Left ventricle myocardium inferior (tissue), 1 donor: ENCODE data around the gene CCL8. TPM values are rescaled to one million over a fixed set of nuclear protein-coding genes. Genes with fewer than 3 reads are reported as not detected.
"Not testable (repeated sequence)": the region's sequence is repeated elsewhere in the genome, so short reads cannot be mapped to it uniquely, and the experiment has no call there.

Source experiments
- DNase-seq: peaks from one replicate; pipeline ENCODE4 v3.0.0-alpha.2; 2020
- H3K27ac ChIP-seq: fragments of 200-600 bp; replicated peaks from 2 replicates; pipeline ENCODE4 v1.8.0; 2021
- H3K27me3 ChIP-seq: fragments of 200-600 bp; 2 replicates; pipeline ENCODE4 v1.8.0; 2021; ENCODE audit warnings: low read depth
- H3K36me3 ChIP-seq: fragments of 200-600 bp; 2 replicates; pipeline ENCODE4 v1.8.0; 2021
- H3K4me1 ChIP-seq: fragments of 200-600 bp; 2 replicates; pipeline ENCODE4 v1.8.0; 2021
- H3K4me3 ChIP-seq: fragments of 200-600 bp; 2 replicates; pipeline ENCODE4 v1.8.0; 2021; ENCODE audit warnings: mild to moderate bottlenecking, moderate library complexity
- H3K9me3 ChIP-seq: fragments of 200-600 bp; replicated peaks from 2 replicates; pipeline ENCODE4 v1.8.0; 2021
- CTCF ChIP-seq: fragments of 200-600 bp; IDR thresholded peaks from 2 replicates; pipeline ENCODE4 v1.8.0; 2021; ENCODE audit warnings: antibody characterized with exemption, mild to moderate bottlenecking, borderline replicate concordance
- intact Hi-C: fragments of 100-400 bp; cut with micrococcal nuclease; formaldehyde crosslinking; loops from one replicate; pipeline ENCODE4 v1.11.0; 2022
- total RNA-seq: library from RNA; stranded (reverse); fragmentation: NEBNext Ultra II Directional; extraction: Animal tissue kit (Norgen Biotek cat#: 25700); gene quantifications from one replicate; pipeline ENCODE4 v1.2.1, GENCODE V29; 2021
- donor health status: DM: no; HTN: yes; CAD: no; lungs with severe emphysema.

CCL8 gene
- total RNA-seq, 1 donor from 2014 or later: 0.41 TPM

- Histone ChIP-seq H3K27ac (peak overlapping the region; percentile 80), H3K9me3 (no peaks in the 10 kb centered on the region), H3K4me1 (peaks cover 62% of the 10 kb centered on the region), H3K27me3 (no peaks in the 10 kb centered on the region), H3K36me3 (no peaks in the 10 kb centered on the region), H3K4me3 (no peak overlapping the region)
- TF ChIP-seq CTCF: no peak
- intact Hi-C loops: no loop called here
- no peak for DNase-seq
Measured at GRCh38 chr17:34311291-34311690, 7.9 kb upstream of the CCL8 start.

GRCh38 chr17:34312080-34312479, 7.2 kb upstream of the CCL8 start:
- no peaks in the 10 kb centered on the region for H3K36me3 ChIP-seq
- intact Hi-C loops: no loop called here
- no peaks in the 10 kb centered on the region for H3K9me3 ChIP-seq
- H3K4me3 ChIP-seq: no peak overlapping the region
- H3K4me1 ChIP-seq: peaks cover 55% of the 10 kb centered on the region
- H3K27me3 ChIP-seq: no peaks in the 10 kb centered on the region
- H3K27ac ChIP-seq: peak overlapping the region; percentile 80
- TF ChIP-seq CTCF: no peak
- no peak for DNase-seq

- peak overlapping the region; percentile 80 for H3K27ac ChIP-seq
Measured at GRCh38 chr17:34313164-34313563, 6.1 kb upstream of the CCL8 start.

GRCh38 chr17:34314279-34314678, 5.0 kb upstream of the CCL8 start:
- Histone ChIP-seq H3K4me1 (peaks cover 41% of the 10 kb centered on the region), H3K4me3 (no peak overlapping the region), H3K27me3 (no peaks in the 10 kb centered on the region), H3K36me3 (no peaks in the 10 kb centered on the region), H3K9me3 (no peaks in the 10 kb centered on the region), H3K27ac (peak overlapping the region; percentile 80)
- no peak for DNase-seq
- intact Hi-C loops: no loop called here
- no peak for TF ChIP-seq CTCF

More at GRCh38 chr17:34313164-34313563, 6.1 kb upstream of the CCL8 start:
- no peaks in the 10 kb centered on the region for H3K9me3 ChIP-seq
- H3K4me3 ChIP-seq: no peak overlapping the region
- intact Hi-C loops: no loop called here
- H3K4me1 ChIP-seq: peaks cover 44% of the 10 kb centered on the region
- H3K27me3 ChIP-seq: no peaks in the 10 kb centered on the region
- H3K36me3 ChIP-seq: no peaks in the 10 kb centered on the region
- TF ChIP-seq CTCF: no peak
- DNase-seq: no peak

GRCh38 chr17:34318474-34318873, 761 bp upstream of the CCL8 start:
- no peaks in the 10 kb centered on the region for H3K27me3 ChIP-seq
- H3K27ac ChIP-seq: peak overlapping the region; percentile 60
- no peak for TF ChIP-seq CTCF
- no peak for DNase-seq
- intact Hi-C loops: no loop called here
- peaks cover 28% of the 10 kb centered on the region for H3K4me1 ChIP-seq
- no peak overlapping the region for H3K4me3 ChIP-seq
- H3K36me3 ChIP-seq: no peaks in the 10 kb centered on the region
- H3K9me3 ChIP-seq: no peaks in the 10 kb centered on the region

- H3K27me3 ChIP-seq: no peaks in the 10 kb centered on the region
- no peak overlapping the region for H3K4me3 ChIP-seq
- H3K9me3 ChIP-seq: peaks cover 18% of the 10 kb centered on the region
- intact Hi-C loops: no loop called here
- peaks cover 10% of the 10 kb centered on the region for H3K4me1 ChIP-seq
- no peaks in the 10 kb centered on the region for H3K36me3 ChIP-seq
- TF ChIP-seq CTCF: no peak
- peak overlapping the region; percentile 45 for H3K27ac ChIP-seq
- no peak for DNase-seq
Measured at GRCh38 chr17:34321964-34322363, 2.7 kb downstream of the CCL8 start.

GRCh38 chr17:34327580-34327979, 8.3 kb downstream of the CCL8 start:
- H3K4me1 ChIP-seq, DNase-seq, H3K36me3 ChIP-seq, H3K4me3 ChIP-seq, intact Hi-C loops, H3K27me3 ChIP-seq: not testable (repeated sequence)
- Histone ChIP-seq H3K9me3 (peaks cover 18% of the 10 kb centered on the region), H3K27ac (peak overlapping the region; percentile 35)
